Parathyroid adenoma (tissue), 2 donors: ENCODE results near the gene SDR42E2.
"Not testable (repeated sequence)": the region's sequence is repeated elsewhere in the genome, so short reads cannot be mapped to it uniquely, and the experiment has no call there.

ENCODE experiments used
- H2AFZ ChIP-seq: fragments of 300-600 bp; sonication (generic); one replicate; pipeline ENCODE4 v1.7.0; 2017; ENCODE audit warnings: antibody characterized with exemption, mild to moderate bottlenecking
- H3K27ac ChIP-seq: fragments of 300-600 bp; sonication (generic); one replicate; pipeline ENCODE4 v1.7.0; 2017
- H3K27me3 ChIP-seq: fragments of 300-600 bp; sonication (generic); one replicate; pipeline ENCODE4 v1.7.0; 2017; ENCODE audit warnings: low read length; ENCODE audit not compliant: control insufficient read depth, insufficient read depth
- H3K36me3 ChIP-seq: fragments of 300-600 bp; sonication (generic); one replicate; pipeline ENCODE4 v1.7.0; 2017; ENCODE audit warnings: low read length; ENCODE audit not compliant: control insufficient read depth, insufficient read depth
- H3K4me1 ChIP-seq: fragments of 300-600 bp; sonication (generic); one replicate; pipeline ENCODE4 v1.7.0; 2017; ENCODE audit warnings: control low read depth
- H3K4me2 ChIP-seq: fragments of 300-600 bp; sonication (generic); one replicate; pipeline ENCODE4 v1.7.0; 2017; ENCODE audit warnings: low read length
- H3K4me3 ChIP-seq: fragments of 300-600 bp; sonication (generic); one replicate; pipeline ENCODE4 v1.7.0; 2017; ENCODE audit warnings: low read depth, low read length
- H3K79me2 ChIP-seq: fragments of 300-600 bp; sonication (generic); one replicate; pipeline ENCODE4 v1.7.0; 2017; ENCODE audit warnings: control low read depth
- H3K9ac ChIP-seq: fragments of 300-600 bp; sonication (generic); one replicate; pipeline ENCODE4 v1.7.0; 2017; ENCODE audit warnings: mild to moderate bottlenecking
- H3K9me3 ChIP-seq: fragments of 300-600 bp; sonication (generic); one replicate; pipeline ENCODE4 v1.7.0; 2017; ENCODE audit warnings: low read length; ENCODE audit not compliant: control insufficient read depth
- TF ChIP-seq, protein P1 (sequence below): fragments of 300-600 bp; sonication (generic); IDR thresholded peaks from one replicate; pipeline ENCODE4 v1.7.0; 2017; ENCODE audit warnings: antibody characterized with exemption, mild to moderate bottlenecking
- donor health status: primary hyperparathyroidism.

Gene SDR42E2

DNA sequence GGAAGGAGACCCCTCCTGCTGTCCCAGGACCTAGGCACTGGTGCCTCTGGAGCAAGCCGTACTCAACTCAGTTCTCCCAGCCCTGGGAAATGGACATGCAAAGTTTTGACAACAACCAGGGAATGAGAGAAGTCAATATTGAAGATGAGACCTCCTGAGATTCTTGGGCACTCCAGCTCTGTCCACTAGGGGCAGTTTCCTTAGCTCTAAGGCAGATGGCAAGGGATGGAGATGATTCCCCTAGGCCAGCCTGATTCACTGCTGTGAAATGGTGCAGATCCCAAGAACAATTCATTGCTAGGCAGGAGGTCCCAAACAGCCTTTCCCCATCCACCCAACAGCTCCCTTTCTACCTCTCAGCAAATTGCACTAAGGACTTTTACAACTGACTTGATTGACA, 20.5 kb upstream of the SDR42E2 start:
- no peak overlapping the region for H3K4me2 ChIP-seq
- H3K27ac ChIP-seq = no peak overlapping the region
- no peaks in the 10 kb centered on the region for H3K9me3 ChIP-seq
- no peaks in the 10 kb centered on the region for H3K27me3 ChIP-seq
- no peaks in the 10 kb centered on the region for H3K4me1 ChIP-seq
- no peaks in the 10 kb centered on the region for H3K36me3 ChIP-seq
- no peak overlapping the region for H3K9ac ChIP-seq
- H3K4me3 ChIP-seq = no peak overlapping the region
- no peak overlapping the region for H2AFZ ChIP-seq
- TF ChIP-seq, protein P1, sequence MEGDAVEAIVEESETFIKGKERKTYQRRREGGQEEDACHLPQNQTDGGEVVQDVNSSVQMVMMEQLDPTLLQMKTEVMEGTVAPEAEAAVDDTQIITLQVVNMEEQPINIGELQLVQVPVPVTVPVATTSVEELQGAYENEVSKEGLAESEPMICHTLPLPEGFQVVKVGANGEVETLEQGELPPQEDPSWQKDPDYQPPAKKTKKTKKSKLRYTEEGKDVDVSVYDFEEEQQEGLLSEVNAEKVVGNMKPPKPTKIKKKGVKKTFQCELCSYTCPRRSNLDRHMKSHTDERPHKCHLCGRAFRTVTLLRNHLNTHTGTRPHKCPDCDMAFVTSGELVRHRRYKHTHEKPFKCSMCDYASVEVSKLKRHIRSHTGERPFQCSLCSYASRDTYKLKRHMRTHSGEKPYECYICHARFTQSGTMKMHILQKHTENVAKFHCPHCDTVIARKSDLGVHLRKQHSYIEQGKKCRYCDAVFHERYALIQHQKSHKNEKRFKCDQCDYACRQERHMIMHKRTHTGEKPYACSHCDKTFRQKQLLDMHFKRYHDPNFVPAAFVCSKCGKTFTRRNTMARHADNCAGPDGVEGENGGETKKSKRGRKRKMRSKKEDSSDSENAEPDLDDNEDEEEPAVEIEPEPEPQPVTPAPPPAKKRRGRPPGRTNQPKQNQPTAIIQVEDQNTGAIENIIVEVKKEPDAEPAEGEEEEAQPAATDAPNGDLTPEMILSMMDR = peak; percentile 27
- no peaks in the 10 kb centered on the region for H3K79me2 ChIP-seq

- H3K4me2 ChIP-seq = no peak overlapping the region
- no peak overlapping the region for H3K27ac ChIP-seq
- TF ChIP-seq, protein P1 = no peak
- H3K4me1 ChIP-seq = no peaks in the 10 kb centered on the region
- no peaks in the 10 kb centered on the region for H3K9me3 ChIP-seq
- H3K36me3 ChIP-seq = no peaks in the 10 kb centered on the region
- no peak overlapping the region for H3K4me3 ChIP-seq
- H2AFZ ChIP-seq = no peak overlapping the region
- no peak overlapping the region for H3K9ac ChIP-seq
- no peaks in the 10 kb centered on the region for H3K79me2 ChIP-seq
- no peaks in the 10 kb centered on the region for H3K27me3 ChIP-seq
These were observed 17.8 kb upstream of the SDR42E2 start for GRCh38 chr16:22144520-22144919.

- Histone ChIP-seq H3K4me2 (no peak overlapping the region), H3K27ac (no peak overlapping the region), H3K27me3 (no peaks in the 10 kb centered on the region), H3K4me3 (no peak overlapping the region), H3K36me3 (no peaks in the 10 kb centered on the region), H3K9ac (no peak overlapping the region), H3K9me3 (no peaks in the 10 kb centered on the region), H3K4me1 (no peaks in the 10 kb centered on the region), H2AFZ (no peak overlapping the region), H3K79me2 (no peaks in the 10 kb centered on the region)
- TF ChIP-seq, protein P1 = no peak
These were observed 14.5 kb upstream of the SDR42E2 start for GRCh38 chr16:22147853-22148252.

DNA sequence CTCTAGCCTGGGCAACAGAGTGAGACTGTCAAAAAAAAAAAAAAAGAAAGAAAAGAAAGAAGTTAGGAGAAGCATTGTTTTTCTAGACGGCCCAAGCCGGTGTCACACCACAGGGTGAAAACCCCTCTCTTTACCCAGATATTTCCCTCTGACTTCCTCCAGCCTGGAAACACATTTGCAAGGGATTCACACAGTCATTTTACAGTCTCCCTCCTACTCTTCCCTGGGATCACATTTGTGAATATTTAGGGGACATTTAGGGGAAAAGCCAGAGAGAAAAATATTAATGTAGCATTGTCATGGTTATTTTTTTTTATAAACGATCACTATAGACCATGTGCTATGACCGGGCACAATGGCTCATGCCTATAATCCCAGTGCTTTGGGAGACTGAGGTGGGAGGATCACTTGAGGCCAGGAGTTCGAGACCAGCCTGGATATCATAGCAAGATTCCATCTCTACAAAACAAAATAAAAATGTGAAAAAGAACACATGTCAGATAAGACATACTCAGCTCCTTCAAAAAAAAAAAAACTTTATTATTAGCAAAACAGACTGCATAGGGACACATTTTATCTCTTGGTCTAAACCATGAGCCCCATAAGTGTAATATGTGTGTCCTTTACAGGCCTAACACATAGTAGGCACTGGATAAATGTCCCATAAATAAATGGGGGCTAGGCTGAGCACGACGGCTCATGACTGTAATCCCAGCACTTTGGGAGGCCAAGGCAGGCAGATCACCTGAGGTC, 10.9 kb upstream of the SDR42E2 start:
- no peaks in the 10 kb centered on the region for H3K4me1 ChIP-seq
- no peak overlapping the region for H3K27ac ChIP-seq
- H3K4me2 ChIP-seq = no peak overlapping the region
- no peaks in the 10 kb centered on the region for H3K27me3 ChIP-seq
- TF ChIP-seq, protein P1 = no peak
- no peak overlapping the region for H3K4me3 ChIP-seq
- no peak overlapping the region for H3K9ac ChIP-seq
- no peaks in the 10 kb centered on the region for H3K36me3 ChIP-seq
- H2AFZ ChIP-seq = no peak overlapping the region
- H3K9me3 ChIP-seq = no peaks in the 10 kb centered on the region
- H3K79me2 ChIP-seq = no peaks in the 10 kb centered on the region

GRCh38 chr16:22152316-22152715, 10.0 kb upstream of the SDR42E2 start:
- no peak overlapping the region for H3K27ac ChIP-seq
- H3K4me1 ChIP-seq = no peaks in the 10 kb centered on the region
- H3K4me3 ChIP-seq = no peak overlapping the region
- H3K79me2 ChIP-seq = no peaks in the 10 kb centered on the region
- H3K27me3 ChIP-seq = no peaks in the 10 kb centered on the region
- no peak overlapping the region for H3K4me2 ChIP-seq
- no peak overlapping the region for H2AFZ ChIP-seq
- no peaks in the 10 kb centered on the region for H3K36me3 ChIP-seq
- H3K9me3 ChIP-seq = no peaks in the 10 kb centered on the region
- H3K9ac ChIP-seq = no peak overlapping the region
- TF ChIP-seq, protein P1 = no peak

- H3K79me2 ChIP-seq, H3K9me3 ChIP-seq, H3K36me3 ChIP-seq, H3K27ac ChIP-seq, H3K27me3 ChIP-seq, H3K4me1 ChIP-seq, H2AFZ ChIP-seq, H3K9ac ChIP-seq, H3K4me2 ChIP-seq, H3K4me3 ChIP-seq: not testable (repeated sequence)
These were observed 9.2 kb upstream of the SDR42E2 start for GRCh38 chr16:22153078-22153477.
